A673 (cell line): ENCODE data around the gene CEP192.

Source experiments
- CTCF ChIP-seq: fragments of 300-800, 200-600 bp; sonication (generic); conservative IDR thresholded peaks from 2 replicates; pipeline ENCODE4 v1.5.1; 2017; ENCODE audit warnings: low read depth, mild to moderate bottlenecking, antibody characterized with exemption, low read length, moderate library complexity, mixed read lengths
- EZH2 ChIP-seq: fragments of 200-600 bp; sonication (generic); IDR thresholded peaks from 2 replicates; pipeline ENCODE4 v1.6.1; 2017; ENCODE audit warnings: borderline replicate concordance, low read depth, mild to moderate bottlenecking, mixed read lengths, antibody characterized with exemption, low read length; ENCODE audit not compliant: poor library complexity, severe bottlenecking

GRCh38 chr18:13006531-13007247 lies 15.5 kb downstream of the CEP192 start:
- TF ChIP-seq CTCF = no peak
- no peak for TF ChIP-seq EZH2
